ENCODE results near the gene MPP3.

MPP3 gene

DNA sequence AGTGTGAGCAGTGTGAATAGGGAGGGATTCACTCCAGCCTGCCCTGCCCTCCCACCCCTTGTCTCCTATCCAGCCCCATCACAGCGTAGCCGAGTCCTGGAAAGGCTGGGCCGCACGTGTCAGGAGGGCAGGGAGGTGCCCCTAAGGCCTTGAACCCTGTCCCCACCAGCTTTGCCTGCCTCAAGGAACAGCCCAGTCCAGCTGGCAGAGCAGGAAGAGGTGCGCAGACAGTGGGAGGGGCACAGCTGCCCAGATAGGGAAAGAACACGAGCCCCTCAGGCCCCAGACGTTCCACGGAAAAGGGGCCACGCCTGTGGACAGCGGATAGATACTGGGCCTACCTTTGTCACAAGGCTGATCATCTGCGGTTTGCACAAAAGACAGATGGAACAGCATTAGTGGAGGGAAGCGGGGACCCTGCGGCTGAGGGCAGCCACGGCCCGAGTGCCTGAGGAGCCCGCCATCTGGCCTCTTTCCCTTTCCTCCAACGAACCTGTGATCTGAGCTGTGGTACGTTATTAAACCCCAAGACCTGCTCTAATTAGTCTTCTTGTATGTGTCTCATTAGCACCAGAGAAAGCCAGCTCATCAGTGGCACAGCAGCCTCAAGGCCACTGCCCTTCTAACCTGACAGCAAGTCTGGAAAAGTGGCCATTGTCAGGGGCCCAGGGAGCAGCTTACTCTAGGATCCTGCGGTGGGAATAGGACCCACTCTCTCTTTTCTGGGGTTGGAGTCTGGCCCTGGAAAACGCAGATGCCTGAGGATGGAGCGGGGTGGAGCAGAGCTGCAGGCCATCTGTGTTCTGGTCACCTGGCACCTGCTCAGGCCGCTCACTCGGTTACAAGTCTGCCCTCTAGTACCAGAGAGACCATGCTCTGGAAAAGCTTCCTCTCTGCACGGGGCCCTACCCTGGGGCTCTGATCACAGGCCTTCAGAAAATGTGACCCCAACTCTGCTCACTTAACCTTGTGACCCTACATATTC is 16.3 kb downstream of the MPP3 start:
- Mint-ChIP-seq H3K27ac (no peak overlapping the region), H3K4me1 (peaks cover 23% of the 10 kb centered on the region), H3K36me3 (ENCODE audit: low read depth) (peaks cover 35% of the 10 kb centered on the region), H3K27me3 (ENCODE audit: low read depth, poor library complexity) (peaks cover 4% of the 10 kb centered on the region), H3K4me3 (no peak overlapping the region), H3K9me3 (no peaks in the 10 kb centered on the region)
- DNase-seq = no peak
- TF ChIP-seq, protein P1, sequence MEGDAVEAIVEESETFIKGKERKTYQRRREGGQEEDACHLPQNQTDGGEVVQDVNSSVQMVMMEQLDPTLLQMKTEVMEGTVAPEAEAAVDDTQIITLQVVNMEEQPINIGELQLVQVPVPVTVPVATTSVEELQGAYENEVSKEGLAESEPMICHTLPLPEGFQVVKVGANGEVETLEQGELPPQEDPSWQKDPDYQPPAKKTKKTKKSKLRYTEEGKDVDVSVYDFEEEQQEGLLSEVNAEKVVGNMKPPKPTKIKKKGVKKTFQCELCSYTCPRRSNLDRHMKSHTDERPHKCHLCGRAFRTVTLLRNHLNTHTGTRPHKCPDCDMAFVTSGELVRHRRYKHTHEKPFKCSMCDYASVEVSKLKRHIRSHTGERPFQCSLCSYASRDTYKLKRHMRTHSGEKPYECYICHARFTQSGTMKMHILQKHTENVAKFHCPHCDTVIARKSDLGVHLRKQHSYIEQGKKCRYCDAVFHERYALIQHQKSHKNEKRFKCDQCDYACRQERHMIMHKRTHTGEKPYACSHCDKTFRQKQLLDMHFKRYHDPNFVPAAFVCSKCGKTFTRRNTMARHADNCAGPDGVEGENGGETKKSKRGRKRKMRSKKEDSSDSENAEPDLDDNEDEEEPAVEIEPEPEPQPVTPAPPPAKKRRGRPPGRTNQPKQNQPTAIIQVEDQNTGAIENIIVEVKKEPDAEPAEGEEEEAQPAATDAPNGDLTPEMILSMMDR (IDR thresholded peaks at IDR 0.05) = no peak

DNA sequence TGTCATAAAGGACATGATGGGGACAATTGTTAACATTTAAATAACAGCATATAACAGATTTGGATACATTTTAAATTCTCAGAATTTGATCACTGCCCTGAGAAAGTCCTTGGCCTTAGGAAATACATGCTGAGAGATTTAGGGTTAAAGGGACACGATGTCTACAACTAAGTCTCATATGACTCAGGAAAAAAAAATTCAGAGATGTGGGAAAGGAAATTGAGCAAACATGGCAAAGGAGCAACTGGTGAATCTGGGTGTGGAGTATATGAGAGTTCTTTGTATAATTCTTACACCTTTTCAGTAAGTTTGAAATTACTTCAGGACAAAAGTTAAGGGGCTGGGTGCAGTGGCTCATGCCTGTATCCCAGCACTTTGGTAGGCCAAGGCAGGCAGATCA is 18.2 kb downstream of the MPP3 start:
- no peaks in the 10 kb centered on the region for H3K9me3 Mint-ChIP-seq
- TF ChIP-seq, protein P1 (IDR thresholded peaks at IDR 0.05) = no peak
- no peak for DNase-seq
- H3K36me3 Mint-ChIP-seq (ENCODE audit: low read depth) = peaks cover 36% of the 10 kb centered on the region
- peaks cover 23% of the 10 kb centered on the region for H3K4me1 Mint-ChIP-seq
- H3K4me3 Mint-ChIP-seq = no peak overlapping the region
- H3K27me3 Mint-ChIP-seq (ENCODE audit: low read depth, poor library complexity) = peaks cover 7% of the 10 kb centered on the region
- no peak overlapping the region for H3K27ac Mint-ChIP-seq

DNA sequence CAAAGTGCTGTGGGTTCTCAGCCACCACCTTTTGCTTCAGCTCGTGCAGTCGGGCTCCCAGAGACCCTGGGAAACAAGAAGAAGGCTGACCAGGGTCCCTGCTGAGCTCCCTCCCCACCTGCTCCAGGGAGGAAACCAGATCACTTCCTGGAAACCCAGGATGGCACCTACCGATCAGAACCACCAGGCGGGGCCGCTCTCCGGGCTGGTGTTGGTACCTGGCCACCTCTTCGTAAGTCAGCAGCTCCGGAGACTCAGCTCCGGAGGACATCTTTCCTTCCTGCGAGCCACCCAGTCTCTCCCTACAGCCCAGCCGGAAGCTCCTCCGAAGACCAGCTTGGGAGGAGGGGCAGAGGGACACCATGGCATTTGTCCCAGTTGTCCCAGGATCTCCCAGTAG is 18.9 kb downstream of the MPP3 start:
- TF ChIP-seq, protein P1 (IDR thresholded peaks at IDR 0.05) = no peak
- H3K27me3 Mint-ChIP-seq (ENCODE audit: low read depth, poor library complexity) = peaks cover 7% of the 10 kb centered on the region
- H3K4me3 Mint-ChIP-seq = no peak overlapping the region
- H3K4me1 Mint-ChIP-seq = peaks cover 23% of the 10 kb centered on the region
- H3K9me3 Mint-ChIP-seq = no peaks in the 10 kb centered on the region
- DNase-seq = no peak
- no peak overlapping the region for H3K27ac Mint-ChIP-seq
- H3K36me3 Mint-ChIP-seq (ENCODE audit: low read depth) = peaks cover 35% of the 10 kb centered on the region

DNA sequence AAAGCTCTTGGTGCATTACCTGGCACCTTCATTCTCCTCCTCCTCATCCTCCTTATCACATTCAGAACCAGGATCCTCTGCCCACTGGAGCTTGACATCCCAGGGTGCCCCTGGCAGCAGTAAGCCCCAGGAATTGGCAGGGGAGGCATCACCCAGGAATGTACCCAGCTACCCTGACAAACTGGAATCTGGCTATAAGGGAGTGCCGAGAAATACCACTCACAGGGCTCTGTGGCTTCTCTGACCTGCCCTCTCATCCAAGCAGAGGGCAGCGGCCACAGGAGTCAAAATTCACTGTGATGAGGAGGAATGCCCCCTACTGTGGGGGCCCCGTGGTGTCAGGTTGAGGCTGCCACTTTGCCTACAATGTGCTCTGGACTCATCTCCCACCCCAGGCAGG is 19.6 kb downstream of the MPP3 start:
- TF ChIP-seq, protein P1 (IDR thresholded peaks at IDR 0.05) = no peak
- peaks cover 23% of the 10 kb centered on the region for H3K4me1 Mint-ChIP-seq
- H3K4me3 Mint-ChIP-seq = no peak overlapping the region
- peaks cover 38% of the 10 kb centered on the region for H3K36me3 Mint-ChIP-seq (ENCODE audit: low read depth)
- H3K9me3 Mint-ChIP-seq = no peaks in the 10 kb centered on the region
- DNase-seq = no peak
- no peak overlapping the region for H3K27ac Mint-ChIP-seq
- H3K27me3 Mint-ChIP-seq (ENCODE audit: low read depth, poor library complexity) = peaks cover 7% of the 10 kb centered on the region

DNA sequence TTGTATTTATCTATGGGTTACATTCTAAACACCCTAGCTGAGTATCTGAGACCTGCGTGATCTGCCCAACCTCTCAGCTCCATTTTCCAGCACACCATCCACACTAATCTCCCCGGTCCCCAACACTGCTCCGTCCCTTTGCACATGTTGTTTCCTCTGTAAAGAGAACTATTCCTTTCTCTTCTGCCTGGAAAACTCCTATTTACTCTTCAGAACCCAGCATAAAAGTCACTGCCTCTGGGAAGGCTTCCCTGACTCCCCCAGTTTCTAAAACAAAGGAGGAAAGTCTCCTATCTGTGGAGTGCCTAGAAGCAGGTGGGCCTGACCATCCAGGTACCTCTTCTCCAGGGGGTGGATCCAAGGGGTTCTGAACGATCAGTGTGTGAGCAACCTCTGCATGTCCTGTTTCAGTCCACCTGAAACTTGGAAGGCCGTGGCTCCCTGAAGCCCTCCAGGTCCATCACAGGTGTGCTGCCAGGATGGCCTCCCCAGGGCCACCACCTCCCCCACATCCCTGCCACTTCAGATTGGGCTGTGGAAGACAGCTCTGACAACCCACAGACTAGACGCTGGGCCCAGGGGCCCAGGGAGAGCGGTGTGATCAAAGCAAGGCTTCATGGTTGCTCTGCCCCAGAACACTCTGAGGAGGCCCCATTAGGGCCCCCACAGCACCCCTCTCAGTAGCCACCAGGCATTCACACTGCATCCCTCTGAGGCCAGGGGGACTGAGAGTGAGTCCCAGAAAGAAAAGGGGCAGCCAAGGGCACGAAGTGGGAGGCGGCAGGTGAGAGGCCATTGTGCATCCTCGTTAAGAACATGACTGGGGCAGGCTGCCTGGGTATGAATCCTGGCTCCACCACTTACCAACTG is 20.3 kb downstream of the MPP3 start:
- Mint-ChIP-seq H3K9me3 (no peaks in the 10 kb centered on the region), H3K27me3 (ENCODE audit: low read depth, poor library complexity) (peaks cover 7% of the 10 kb centered on the region), H3K4me3 (no peak overlapping the region), H3K36me3 (ENCODE audit: low read depth) (peaks cover 42% of the 10 kb centered on the region), H3K27ac (no peak overlapping the region), H3K4me1 (peaks cover 23% of the 10 kb centered on the region)
- TF ChIP-seq, protein P1 (IDR thresholded peaks at IDR 0.05) = no peak
- no peak for DNase-seq
